Embryonic facial prominence (tissue), 1 donor: Measurements from ENCODE around the gene PADI4.

ENCODE experiments used
- DNase-seq: peaks from one replicate; pipeline ENCODE4 v3.0.0-alpha.2; 2016; ENCODE audit errors: extremely low spot score

Gene PADI4

DNA sequence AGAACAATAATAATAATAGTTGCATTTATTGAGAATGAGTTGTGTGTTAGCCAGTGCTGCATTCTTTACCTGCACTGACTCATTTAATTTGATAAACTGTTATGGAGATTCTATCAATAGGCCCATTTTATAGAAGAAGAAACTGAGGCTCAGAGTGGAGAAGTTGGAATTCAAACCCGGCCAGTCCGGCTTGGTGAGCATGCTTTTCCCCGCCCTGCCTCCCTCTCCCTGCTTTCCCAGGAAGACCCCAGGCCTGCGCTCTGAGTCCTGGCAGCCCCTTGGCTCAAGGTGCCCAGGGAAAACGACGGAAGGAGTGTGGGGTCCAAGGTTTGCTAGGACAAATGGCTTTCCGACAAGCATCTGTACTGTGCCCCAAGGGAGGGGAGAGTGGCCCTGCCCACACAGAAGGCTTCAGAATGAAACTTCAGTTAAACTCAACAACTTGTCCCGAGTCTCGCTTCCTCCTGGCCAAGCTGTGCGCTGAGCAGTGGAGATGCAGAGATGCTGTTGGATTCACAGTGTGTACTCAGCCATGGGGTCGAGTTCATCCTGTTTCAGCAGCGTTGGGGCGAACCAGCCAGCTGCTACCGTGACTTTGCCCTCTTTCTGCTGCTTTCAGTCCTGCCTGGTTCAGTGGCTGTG is 40.7 kb downstream of the PADI4 start:
- DNase-seq: no peak

DNA sequence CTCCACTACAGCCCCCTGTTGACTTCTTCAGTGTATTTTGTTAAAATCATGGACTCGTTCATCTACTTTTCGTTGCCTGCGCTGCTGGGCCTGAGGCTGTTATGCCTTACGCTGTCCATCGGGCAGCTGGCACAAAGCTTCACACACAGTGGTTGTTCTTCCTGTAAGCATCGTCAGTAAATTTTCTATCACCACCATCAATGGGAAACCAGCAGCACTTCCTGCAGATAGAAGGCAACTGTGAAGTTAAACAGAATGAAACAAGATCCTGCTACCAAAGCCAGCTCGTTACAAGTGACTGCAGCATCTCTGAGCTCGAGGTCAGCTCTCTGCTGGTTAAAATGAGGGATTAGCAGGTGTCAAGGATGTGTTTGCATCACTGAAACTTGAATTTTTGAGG is 42.1 kb downstream of the PADI4 start:
- no peak for DNase-seq

- no peak for DNase-seq
These were observed 43.0 kb downstream of the PADI4 start for GRCh38 chr1:17350928-17351446.

- no peak for DNase-seq
These were observed 43.8 kb downstream of the PADI4 start for GRCh38 chr1:17351598-17352324.

DNA sequence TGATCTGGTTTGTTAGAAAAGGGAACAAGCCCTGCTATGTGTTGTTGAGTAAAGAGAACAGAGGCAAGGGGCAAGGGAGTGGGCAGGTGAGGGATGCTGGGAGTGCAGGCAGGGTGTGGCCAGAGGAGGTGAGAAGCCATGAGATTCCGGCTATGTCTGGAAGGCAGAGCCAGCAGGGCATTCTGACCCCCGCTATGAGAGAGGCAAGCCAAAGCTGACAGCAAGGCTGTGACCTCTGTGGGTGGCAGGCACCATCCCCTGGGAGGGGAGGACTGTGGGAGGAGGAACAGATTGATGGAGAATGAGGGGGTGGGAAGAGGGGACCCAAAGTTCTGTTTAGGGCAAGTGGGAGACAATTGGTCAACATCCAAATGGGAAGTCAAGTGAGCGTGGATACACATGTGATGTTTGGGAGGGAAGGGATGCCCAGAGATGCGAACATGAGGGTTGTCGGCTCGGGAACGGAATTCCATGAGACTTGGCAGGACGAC is 44.5 kb downstream of the PADI4 start:
- no peak for DNase-seq

DNA sequence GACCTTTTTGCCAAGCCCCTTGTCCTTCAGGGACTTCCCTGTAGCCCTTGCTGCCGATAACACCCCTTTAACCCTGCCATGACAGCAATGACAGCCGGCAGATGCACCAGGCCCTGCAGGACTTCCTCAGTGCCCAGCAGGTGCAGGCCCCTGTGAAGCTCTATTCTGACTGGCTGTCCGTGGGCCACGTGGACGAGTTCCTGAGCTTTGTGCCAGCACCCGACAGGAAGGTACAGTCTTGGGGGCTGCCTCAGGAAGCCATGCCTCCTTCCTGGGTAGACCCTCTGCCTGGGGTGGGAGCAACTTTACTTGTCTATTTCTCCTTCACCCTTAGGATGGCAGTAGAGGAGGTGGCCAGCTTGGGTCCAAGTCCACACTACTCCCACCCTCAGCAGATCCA is 47.9 kb downstream of the PADI4 start:
- no peak for DNase-seq

DNA sequence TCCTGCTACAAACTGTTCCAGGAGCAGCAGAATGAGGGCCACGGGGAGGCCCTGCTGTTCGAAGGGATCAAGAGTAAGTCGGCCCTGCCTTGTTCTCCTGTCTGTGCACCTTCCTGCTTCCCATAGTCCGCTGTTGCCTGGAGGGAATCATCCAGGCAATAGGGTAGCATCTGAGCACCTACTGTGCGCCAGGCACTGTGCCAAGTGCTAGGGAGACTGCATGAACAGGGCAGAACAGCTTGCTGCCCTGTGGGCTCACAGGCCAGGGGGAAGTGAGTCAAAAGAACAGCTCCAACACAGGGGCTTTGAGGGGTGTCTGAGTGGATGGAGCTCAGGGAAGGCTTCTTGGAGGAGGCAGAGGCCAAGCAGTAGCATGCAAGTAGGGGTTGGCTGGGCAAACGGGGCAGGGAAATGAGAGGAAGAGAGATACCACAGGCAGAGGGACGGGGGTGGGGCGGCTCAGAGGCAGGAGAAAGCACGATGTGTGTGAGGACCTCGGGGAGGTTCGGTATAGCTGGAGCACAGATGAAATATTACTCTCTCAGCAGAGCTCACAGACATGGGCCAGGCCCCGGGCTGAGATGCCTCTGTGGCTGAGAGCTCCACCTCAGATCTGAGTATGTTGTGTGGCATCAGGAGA is 48.5 kb downstream of the PADI4 start:
- DNase-seq: no peak

DNA sequence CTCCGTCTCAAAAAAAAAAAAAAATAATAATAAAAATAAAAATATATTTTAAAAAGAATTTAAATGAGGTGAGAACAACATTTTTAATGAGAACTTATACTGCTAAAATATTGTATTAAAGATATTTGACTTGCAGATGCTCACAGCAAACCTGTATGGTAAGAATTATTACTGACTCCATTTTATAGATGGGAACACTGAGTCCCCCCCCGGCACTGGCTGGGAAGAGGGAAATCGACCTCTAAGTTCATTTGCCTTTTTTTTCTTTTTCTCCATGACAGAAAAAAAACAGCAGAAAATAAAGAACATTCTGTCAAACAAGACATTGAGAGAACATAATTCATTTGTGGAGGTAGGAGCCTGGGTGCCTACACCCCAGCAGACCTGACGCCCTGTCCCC is 50.6 kb downstream of the PADI4 start:
- DNase-seq: no peak

DNA sequence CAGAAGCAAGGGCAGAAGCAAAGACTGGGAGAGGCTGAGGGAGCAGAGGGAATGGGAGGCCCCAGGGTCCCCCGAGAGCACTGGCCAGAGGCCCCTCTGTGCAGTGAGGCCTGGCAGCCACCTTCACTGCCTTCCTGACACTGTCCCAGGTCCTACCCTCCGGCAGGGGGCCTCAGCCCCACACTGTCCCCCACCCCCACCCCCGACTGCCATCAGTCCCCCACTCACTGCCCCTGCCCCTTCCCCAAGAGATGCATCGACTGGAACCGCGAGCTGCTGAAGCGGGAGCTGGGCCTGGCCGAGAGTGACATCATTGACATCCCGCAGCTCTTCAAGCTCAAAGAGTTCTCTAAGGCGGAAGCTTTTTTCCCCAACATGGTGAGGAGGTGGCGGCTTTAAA is 51.0 kb downstream of the PADI4 start:
- DNase-seq: no peak

GRCh38 chr1:17359808-17360207 is 51.8 kb downstream of the PADI4 start:
- DNase-seq: no peak

DNA sequence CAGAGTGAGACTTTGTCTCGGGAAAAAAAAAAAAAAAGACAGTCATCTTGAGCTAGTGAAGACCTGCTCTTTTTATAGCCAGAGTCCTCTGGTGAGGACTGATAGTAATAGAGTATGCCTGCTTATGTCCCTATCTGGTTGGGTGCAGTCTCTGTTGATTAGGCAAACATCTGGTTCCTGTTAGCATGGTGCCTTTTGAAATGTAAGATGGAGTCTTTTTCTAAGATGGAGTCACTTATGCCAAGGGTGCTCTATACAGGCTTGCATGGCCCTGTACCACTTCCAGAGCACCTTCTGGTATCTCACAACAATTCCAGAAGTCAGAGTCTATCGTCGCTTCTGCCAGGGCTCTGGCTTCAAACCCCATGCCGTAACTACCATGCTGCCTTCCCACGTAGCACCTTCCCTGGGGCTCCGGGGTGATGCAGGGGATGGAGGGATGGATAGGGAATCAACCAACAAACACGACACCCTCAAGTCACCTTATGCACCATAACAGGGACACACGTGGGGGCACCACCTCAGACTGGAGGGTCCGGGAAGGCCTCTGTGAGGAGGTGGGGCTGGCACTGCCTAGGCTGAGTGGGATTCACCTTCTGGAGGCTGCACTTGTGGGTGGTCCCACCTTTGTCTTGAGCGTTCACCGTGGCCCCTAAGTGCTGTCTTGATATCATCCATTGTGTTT is 52.4 kb downstream of the PADI4 start:
- DNase-seq: no peak

GRCh38 chr1:17361687-17362086 is 53.7 kb downstream of the PADI4 start:
- no peak for DNase-seq

DNA sequence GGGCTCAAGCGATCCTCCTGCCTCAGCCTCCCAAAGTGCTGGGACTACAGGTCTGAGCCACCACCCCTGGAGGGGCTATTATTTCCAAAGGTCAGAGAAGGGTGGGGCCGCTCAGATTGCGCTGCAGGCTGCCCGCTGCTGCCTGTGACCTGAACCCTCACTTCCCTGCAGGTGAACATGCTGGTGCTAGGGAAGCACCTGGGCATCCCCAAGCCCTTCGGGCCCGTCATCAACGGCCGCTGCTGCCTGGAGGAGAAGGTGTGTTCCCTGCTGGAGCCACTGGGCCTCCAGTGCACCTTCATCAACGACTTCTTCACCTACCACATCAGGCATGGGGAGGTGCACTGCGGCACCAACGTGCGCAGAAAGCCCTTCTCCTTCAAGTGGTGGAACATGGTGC is 55.4 kb downstream of the PADI4 start:
- DNase-seq: no peak

GRCh38 chr1:17363771-17364170 is 55.8 kb downstream of the PADI4 start:
- no peak for DNase-seq

DNA sequence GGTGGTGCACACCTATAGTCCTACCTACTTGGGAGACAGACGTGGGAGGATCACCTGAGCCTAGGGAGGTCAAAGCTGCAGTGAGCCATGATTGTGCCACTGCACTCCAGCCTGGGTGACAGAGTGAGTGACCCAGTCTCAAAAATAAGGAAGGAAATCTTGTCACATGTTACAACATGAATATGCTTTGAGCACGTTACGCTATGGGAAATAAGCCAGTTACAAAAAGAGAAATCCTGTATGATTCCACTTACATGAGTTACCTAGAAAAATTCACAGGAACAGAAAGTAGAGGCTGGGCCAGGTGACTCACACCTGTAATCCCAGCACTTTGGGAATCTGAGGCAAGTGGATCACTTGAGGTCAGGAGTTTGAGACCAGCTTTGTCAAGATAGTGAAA is 57.3 kb downstream of the PADI4 start:
- no peak for DNase-seq

DNA sequence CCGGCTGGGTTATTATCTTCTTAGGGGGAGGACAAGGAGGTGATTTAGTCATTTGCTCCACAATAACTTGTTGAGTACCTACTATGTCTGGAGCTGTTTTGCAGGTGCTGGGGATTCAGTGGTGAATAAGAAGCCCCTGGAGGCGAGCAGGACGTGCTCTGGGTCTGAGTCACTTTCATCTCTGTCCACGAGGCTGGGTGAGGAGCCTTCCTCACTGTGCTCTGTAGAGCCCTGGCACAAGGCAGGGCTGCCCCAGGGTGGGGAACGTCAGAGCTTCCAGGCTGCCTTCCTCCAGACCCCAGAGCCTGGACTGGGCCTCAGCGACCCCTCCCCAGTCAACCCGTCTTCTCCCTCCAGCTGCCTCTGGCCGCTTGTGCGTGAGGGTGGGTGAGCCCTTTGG is 61.5 kb downstream of the PADI4 start:
- DNase-seq: no peak

DNA sequence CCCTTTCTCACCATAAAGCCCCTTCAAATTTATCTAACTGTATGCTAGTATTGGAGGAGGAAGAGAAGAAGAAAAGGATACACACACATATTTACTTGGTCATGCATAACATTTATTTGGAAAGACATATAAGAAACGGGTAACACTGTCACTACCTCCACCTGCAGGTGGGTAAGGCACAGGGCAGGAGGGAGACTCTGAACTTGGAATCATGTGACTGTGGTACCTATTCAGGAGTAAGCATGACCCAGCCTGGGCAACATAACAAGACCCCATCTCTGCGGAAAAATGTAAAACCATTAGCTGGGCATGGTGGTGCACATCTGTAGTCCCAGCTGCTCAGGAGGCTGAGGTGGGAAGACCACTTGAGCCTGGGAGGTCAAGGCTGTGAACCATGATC is 62.6 kb downstream of the PADI4 start:
- DNase-seq: no peak

DNA sequence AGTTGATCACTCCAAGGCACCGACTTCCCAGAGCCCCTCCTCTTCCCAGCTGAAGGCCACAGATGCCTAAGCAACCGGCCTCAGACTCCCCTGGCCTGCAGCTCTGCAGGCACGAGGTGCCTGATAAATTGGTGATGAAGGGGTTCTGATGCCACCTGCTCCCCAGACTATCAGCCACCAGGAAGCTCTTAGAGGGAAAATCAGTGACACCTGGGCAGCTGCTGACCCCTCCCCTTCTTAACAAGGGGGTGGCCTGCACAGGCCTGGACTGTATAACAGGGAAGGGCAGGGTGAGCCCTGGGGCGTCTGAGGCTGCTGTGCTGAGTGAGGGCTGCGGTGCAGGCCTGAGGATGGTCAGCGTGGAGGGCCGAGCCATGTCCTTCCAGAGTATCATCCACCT is 63.9 kb downstream of the PADI4 start, which contains the start of gene PADI6:
Gene PADI6 (plus strand): TSS at position 301 of the 400 bp plus-strand sequence. CDS start 50 bp downstream, at position 351.
- no peak for DNase-seq

- no peak for DNase-seq
These were observed 65.0 kb downstream of the PADI4 start for GRCh38 chr1:17372955-17373354.

GRCh38 chr1:17375651-17376050 is 67.7 kb downstream of the PADI4 start:
- DNase-seq: no peak

- peak; percentile 31 for DNase-seq
These were observed 69.4 kb downstream of the PADI4 start for GRCh38 chr1:17377325-17377953.

- DNase-seq: no peak
These were observed 73.2 kb downstream of the PADI4 start for GRCh38 chr1:17381161-17381560.
